Motor neuron (in vitro differentiated cells): ENCODE data around the gene REPS1. TPM values are rescaled to one million over a fixed set of nuclear protein-coding genes. Genes with fewer than 3 reads are reported as not detected.

Source experiments
- ATAC-seq, 8 experiments: fragments of 200-7000 bp; cut with Tn5 transposase; replicated peaks in 6 of 8; 2 replicates each; pipeline ENCODE4 v1.8.0; 2021; ENCODE audit warnings: mild to moderate bottlenecking in 8 of 8, moderate library complexity in 8 of 8
- H3K27ac ChIP-seq, 2 donors: fragments of 250-450 bp; sonication (Bioruptor Pico); 2 replicates each; pipeline ENCODE4 v1.9.0; 2021; ENCODE audit warnings: antibody characterized with exemption in 2 of 2, mild to moderate bottlenecking in 2 of 2, moderate library complexity in 1 of 2
- H3K4me1 ChIP-seq, 2 donors: fragments of 250-450 bp; sonication (Bioruptor Pico); replicated peaks in 1 of 2; 2 replicates each; pipeline ENCODE4 v1.6.1; 2021; ENCODE audit warnings: antibody characterized with exemption in 2 of 2, mild to moderate bottlenecking in 2 of 2, moderate library complexity in 1 of 2
- H3K4me3 ChIP-seq, 5 donors: fragments of 250-450 bp; sonication (Bioruptor Pico); 2 replicates each; pipeline ENCODE4 v1.9.0; 2021; ENCODE audit warnings: antibody characterized with exemption in 5 of 5, mild to moderate bottlenecking in 5 of 5, moderate library complexity in 4 of 5
- WGBS, 10 experiments: fragments of 450-650 bp; shearing (Covaris generic); methylation state at CpG; one replicate each; pipeline ENCODE4 v1.0.0; 2022; 5-methylcytosine and 5-hydroxymethylcytosine counted together
- in situ Hi-C, 9 experiments: fragments of 400-800 bp; cut with MboI; loops; one replicate each; pipeline ENCODE4 v1.15.0; 2021; ENCODE audit warnings: low sequenced_read_pairs in 9 of 9, low pct_unique_long_range_greater_than_20kb in 2 of 9; ENCODE audit not compliant: unreplicated experiment in 9 of 9
- total RNA-seq, 8 experiments: library from RNA; unstranded; fragments of 300-600 nt; gene quantifications; 2 replicates each; pipeline versions ENCODE4 v1.2.3 to v1.2.4, GENCODE V29; 2022

Gene REPS1
- total RNA-seq, 8 experiments from 2014 or later = 21.0 to 53.2 (median 42.0) TPM

DNA sequence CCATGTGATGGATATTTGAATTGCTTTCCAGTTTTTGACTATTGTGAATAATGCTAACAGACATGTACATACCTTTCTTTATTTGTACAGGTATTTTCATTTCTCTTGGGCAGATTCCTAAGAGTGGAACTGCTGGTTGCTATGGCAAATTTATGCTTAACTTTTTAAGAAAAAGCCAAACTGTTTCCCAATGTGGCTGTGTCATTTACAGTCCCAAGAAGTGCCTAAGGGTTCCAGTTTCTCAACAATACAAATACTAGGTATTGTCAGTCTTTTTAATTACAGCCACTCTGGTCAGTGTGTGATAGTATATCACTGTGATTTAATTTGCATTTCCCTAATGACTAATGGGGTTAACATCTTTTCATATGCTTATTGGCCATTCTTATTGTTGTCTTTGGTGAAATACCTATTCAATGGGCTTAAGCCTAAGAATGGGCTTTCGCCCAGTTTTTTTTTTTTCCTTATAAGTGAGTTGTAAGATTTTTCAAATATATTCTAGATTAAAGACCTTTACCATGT is 10.3 kb downstream of the REPS1 start:
- H3K27ac ChIP-seq = no peak overlapping the region
- in situ Hi-C loops = no loop called here
- H3K4me3 ChIP-seq = no peak overlapping the region
- peak in 3 of 8 experiments; percentile 9 to 35 (median 31) for ATAC-seq
- 60 to 100% (median 94%) methylated on average over 1 of the region's 1 CpG; no CpG with 5 or more reads in 1 of the 10 experiments for WGBS, 10 experiments
- H3K4me1 ChIP-seq = peaks cover 14% of the 10 kb centered on the region in 2 donors

GRCh38 chr6:138977242-138977641 is 10.8 kb downstream of the REPS1 start:
- H3K4me3 ChIP-seq = no peak overlapping the region
- ATAC-seq = no peak
- 86 to 100% (median 100%) methylated on average over 1 to 2 of the region's 2 CpGs; no CpG with 5 or more reads in 3 of the 10 experiments for WGBS, 10 experiments
- H3K27ac ChIP-seq = no peak overlapping the region
- in situ Hi-C loops = no loop called here
- peaks cover 11 to 16% of the 10 kb centered on the region in 2 donors for H3K4me1 ChIP-seq

DNA sequence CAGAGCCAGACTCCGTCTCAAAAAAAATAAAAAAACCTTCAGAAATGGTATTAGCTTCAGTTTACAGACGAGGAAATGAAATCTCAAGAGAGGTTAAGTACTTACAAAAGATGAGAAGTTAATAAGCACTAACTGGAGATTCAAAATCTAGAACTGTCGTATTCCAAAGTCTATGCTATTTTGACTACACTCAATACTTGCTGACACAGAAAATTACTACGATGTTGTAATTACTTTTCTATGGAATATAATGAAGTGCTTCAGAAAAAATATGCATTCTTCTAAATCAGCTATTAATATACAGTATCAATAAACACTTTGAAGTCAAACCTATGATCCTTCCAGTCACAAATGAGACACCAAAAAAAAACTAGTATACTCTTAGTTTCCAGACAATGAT is 12.2 kb downstream of the REPS1 start:
- ATAC-seq = no peak
- H3K4me1 ChIP-seq = peaks cover 9 to 22% of the 10 kb centered on the region in 2 donors
- no peak overlapping the region for H3K27ac ChIP-seq
- in situ Hi-C loops = no loop called here
- H3K4me3 ChIP-seq = no peak overlapping the region
- 75 to 100% (median 95%) methylated on average over 1 to 4 of the region's 4 CpGs; no CpG with 5 or more reads in 1 of the 10 experiments for WGBS, 10 experiments

GRCh38 chr6:138973466-138974153 is 14.4 kb downstream of the REPS1 start:
- in situ Hi-C loops = no loop called here
- Histone ChIP-seq H3K4me3 (no peak overlapping the region), H3K27ac (no peak overlapping the region), H3K4me1 (peaks cover 12 to 29% of the 10 kb centered on the region in 2 donors)
- peak in 1 of 8 experiments; percentile 63 for ATAC-seq
- WGBS, 10 experiments = 21 to 100% (median 76%) methylated on average over 1 to 2 of the region's 2 CpGs

- WGBS, 10 experiments = 40 to 98% (median 82%) methylated on average over 2 to 3 of the region's 3 CpGs; no CpG with 5 or more reads in 2 of the 10 experiments
- in situ Hi-C loops = no loop called here
- H3K27ac ChIP-seq = no peak overlapping the region
- peaks cover 12 to 29% of the 10 kb centered on the region in 2 donors for H3K4me1 ChIP-seq
- peak in 3 of 8 experiments; percentile 19 to 37 (median 27) for ATAC-seq
- H3K4me3 ChIP-seq = no peak overlapping the region
Observed at GRCh38 chr6:138972226-138972665, 15.8 kb downstream of the REPS1 start.

- peaks cover 15 to 25% of the 10 kb centered on the region in 2 donors for H3K4me1 ChIP-seq
- ATAC-seq = peak in 6 of 8 experiments; percentile 27 to 77 (median 65)
- no peak overlapping the region for H3K27ac ChIP-seq
- H3K4me3 ChIP-seq = no peak overlapping the region
- in situ Hi-C loops = no loop called here
- whole genome bisulfite sequencing, 10 experiments = 0 to 88% (median 50%) methylated on average over 1 to 3 of the region's 3 CpGs; no CpG with 5 or more reads in 1 of the 10 experiments
Observed at GRCh38 chr6:138971601-138972000, 16.5 kb downstream of the REPS1 start.

DNA sequence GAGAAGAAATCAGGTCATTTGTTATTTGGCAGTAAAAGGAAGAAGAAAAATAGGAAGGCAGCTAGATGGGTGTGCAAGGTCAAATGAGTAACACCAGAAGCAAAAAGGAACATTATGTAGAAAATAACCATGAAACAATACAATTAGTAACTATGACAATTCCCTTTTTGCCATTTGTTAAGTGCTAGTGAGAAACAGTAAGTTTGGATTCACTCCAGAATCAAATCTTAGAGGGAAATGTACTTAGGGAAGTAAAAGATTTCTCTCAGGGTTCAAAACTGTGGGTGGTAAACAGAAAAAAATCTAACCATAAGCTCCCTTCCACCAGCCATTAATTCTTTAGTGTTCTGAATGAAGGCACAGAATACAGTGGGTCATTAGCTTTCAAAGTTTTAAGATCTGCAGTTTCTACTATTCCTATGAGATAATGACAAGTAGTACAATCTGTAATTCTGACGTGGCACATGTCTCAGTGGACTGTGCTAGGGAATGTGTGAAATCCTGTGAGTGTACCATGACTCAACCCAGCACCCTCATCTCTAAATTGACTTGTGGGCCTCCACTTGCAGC is 17.1 kb downstream of the REPS1 start:
- in situ Hi-C loops = no loop called here
- peak in 7 of 8 experiments; percentile 63 to 85 (median 66) for ATAC-seq
- H3K27ac ChIP-seq = no peak overlapping the region
- 40 to 89% methylated on average over 1 of the region's 1 CpG; no CpG with 5 or more reads in 8 of the 10 experiments for WGBS, 10 experiments
- H3K4me3 ChIP-seq = no peak overlapping the region
- peaks cover 15 to 25% of the 10 kb centered on the region in 2 donors for H3K4me1 ChIP-seq

DNA sequence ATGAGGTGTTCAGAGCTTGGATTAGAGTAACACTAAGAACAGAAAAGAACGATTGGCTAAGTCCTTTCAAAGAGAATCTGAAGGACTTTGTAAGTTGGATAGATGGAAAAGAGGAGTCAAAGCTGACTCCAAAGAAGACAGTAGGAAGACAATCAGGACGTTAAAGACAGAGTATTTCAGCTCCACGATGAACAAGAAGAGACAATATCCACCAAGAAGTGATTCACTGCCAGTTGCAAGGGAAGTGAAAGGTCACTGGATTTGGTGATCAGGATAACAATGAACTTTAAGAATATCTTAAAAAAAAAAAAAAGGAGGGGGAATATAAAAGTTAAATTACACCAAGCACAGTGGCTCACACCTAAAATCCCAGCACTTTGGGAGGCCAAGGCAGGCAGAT is 17.9 kb downstream of the REPS1 start:
- Histone ChIP-seq H3K4me1 (peaks cover 15 to 25% of the 10 kb centered on the region in 2 donors), H3K4me3 (no peak overlapping the region), H3K27ac (no peak overlapping the region)
- no peak for ATAC-seq
- WGBS, 10 experiments = 15 to 100% (median 45%) methylated on average over 1 to 3 of the region's 3 CpGs
- in situ Hi-C loops = no loop called here

DNA sequence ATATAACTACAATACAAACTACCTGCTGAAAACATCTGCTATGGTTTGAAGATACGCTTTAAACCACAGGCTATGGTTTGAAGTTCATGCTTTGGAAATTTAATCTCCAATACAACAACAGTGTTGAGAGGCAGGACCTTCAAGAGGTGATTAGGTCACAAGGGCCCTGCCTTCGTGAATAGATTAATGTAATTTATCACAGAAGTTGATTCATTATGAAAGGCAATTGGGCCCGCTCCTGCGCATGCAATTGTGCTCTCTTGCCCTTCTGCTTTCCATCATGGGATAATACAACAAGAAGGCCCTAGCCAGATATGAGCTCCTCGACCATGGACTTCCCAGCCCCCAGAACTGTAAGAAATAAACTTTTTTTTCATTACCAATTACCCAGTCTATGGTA is 21.2 kb downstream of the REPS1 start:
- H3K4me1 ChIP-seq = peaks cover 11 to 16% of the 10 kb centered on the region in 2 donors
- no peak for ATAC-seq
- in situ Hi-C loops = no loop called here
- 44 to 100% (median 68%) methylated on average over 1 to 5 of the region's 5 CpGs; no CpG with 5 or more reads in 2 of the 10 experiments for WGBS, 10 experiments
- no peak overlapping the region for H3K27ac ChIP-seq
- H3K4me3 ChIP-seq = no peak overlapping the region

DNA sequence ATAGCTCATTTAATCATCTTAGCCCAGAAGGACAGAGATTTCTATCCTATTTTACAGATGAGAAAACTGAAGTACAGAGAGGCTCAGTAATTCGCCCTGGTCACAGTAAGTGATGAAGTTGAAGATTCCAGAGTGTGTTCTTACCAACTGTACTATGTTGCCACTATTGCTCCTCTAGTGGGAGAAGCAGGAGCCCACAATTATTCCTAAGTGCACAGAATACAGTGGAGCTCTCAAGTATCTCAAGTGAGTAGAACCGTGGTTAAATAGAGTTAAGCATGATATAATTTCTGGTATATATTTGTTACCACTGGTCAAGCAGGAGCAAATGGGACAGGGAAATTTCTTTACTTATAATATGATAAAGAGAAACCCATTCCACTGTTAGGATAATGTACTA is 22.1 kb downstream of the REPS1 start:
- no peak for ATAC-seq
- Histone ChIP-seq H3K27ac (no peak overlapping the region), H3K4me3 (no peak overlapping the region), H3K4me1 (peaks cover 9 to 16% of the 10 kb centered on the region in 2 donors)
- in situ Hi-C loops = no loop called here
- WGBS, 10 experiments = 80 to 100% (median 90%) methylated on average over 1 to 2 of the region's 2 CpGs; no CpG with 5 or more reads in 2 of the 10 experiments

DNA sequence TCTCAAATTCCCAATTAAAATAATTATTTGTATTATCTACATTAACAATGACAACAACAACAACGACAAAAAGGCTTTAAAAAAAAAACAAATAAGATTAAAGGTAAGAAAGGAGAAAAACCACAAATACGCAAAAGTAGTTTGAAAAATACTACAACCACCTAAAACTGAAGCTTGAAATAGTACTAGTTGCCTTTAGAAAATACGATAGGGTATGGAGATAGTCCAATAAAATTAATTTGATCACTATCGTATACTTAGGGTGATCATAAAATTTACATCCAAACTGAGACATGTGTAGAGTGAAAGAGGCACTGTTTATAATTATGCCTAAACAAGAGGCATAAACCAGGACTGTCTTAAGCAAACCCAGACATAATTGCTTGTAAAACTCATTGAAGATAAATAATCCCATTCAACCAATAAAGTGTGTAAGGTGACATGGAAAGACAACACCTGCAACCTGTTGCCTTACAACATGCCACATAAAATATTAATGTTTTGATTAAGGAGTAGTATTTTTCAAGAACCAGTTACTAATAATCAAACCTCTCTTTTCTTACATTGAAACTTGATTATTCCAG is 22.7 kb downstream of the REPS1 start:
- in situ Hi-C loops = no loop called here
- 85 to 100% (median 97%) methylated on average over 1 to 4 of the region's 4 CpGs for WGBS, 10 experiments
- ATAC-seq = no peak
- H3K4me3 ChIP-seq = no peak overlapping the region
- H3K27ac ChIP-seq = no peak overlapping the region
- peaks cover 3 to 13% of the 10 kb centered on the region in 2 donors for H3K4me1 ChIP-seq

- peaks cover 0 to 13% of the 10 kb centered on the region in 2 donors for H3K4me1 ChIP-seq
- 80 to 100% (median 100%) methylated on average over 1 of the region's 1 CpG; no CpG with 5 or more reads in 2 of the 10 experiments for WGBS, 10 experiments
- H3K4me3 ChIP-seq = no peak overlapping the region
- ATAC-seq = no peak
- H3K27ac ChIP-seq = no peak overlapping the region
- in situ Hi-C loops = no loop called here
Observed at GRCh38 chr6:138964012-138964411, 24.0 kb downstream of the REPS1 start.

DNA sequence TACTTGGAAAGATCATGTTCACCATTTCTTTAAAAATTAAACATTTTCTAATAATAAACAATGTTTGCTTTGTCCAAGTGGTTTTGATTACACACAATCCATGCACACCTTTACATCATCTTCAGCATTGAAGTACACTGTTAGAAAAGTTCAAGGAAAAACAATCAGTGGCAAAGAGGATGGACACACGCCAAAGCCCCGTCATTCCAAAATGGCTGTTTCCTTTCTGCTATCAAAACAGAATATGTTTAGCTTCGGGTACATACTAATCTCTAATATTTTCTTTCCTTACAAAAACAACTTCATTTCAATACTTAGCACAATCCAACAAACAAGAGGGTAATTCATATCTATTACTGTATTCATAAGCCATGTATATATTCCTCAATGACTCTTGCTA is 24.5 kb downstream of the REPS1 start:
- Histone ChIP-seq H3K27ac (no peak overlapping the region), H3K4me1 (peaks cover 0 to 13% of the 10 kb centered on the region in 2 donors), H3K4me3 (no peak overlapping the region)
- no peak for ATAC-seq
- in situ Hi-C loops = no loop called here
- 94 to 100% (median 100%) methylated on average over 1 to 3 of the region's 3 CpGs; no CpG with 5 or more reads in 1 of the 10 experiments for WGBS, 10 experiments
